ENCODE measurements around the gene MS4A2. TPM values are rescaled to one million over a fixed set of nuclear protein-coding genes. Genes with fewer than 3 reads are reported as not detected.

Gene MS4A2
- total RNA-seq, 4 donors from 2014 or later = 0.33 to 0.96 (median 0.39) TPM; not detected in 1

DNA sequence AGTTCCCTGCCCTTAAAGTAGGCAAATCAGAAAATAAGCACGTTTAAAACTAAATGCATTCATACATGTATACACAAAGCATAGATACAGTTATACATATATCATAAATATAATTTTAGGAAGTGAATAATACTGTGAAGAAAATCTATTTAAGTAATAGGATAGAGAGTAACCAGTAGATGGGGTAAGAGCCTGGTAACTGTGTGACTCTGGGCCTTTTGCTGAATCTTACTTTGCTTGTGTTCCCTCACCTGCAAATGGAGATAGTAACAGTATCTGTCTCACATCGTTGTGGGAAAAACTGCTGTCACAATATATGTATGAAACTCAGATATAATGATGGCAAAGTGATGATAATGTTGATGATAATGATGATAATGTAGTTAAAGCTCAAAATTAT lies 29.9 kb downstream of the MS4A2 start:
- intact Hi-C loops (cut with DNase I) = no loop called here

DNA sequence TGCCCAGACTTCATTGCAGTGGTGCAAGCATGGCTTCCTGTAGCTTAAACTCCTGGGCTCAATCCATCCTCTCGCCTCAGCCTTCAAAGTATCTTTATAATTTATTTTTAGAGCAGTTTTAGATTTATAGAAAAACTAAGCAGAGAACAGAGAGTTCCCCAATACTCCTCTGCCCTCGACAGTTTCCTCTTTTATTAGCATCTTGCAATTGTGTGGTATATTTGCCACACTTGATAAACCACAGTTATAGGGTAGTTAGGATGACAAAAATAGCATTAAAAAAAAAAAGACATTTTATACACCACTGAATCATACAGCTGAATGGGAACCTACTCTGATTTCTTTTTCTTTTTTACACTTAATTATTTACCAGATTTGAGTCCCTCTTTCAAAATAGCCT lies 31.2 kb downstream of the MS4A2 start:
- Histone ChIP-seq H3K4me1 (no peaks in the 10 kb centered on the region), H3K36me3 (no peaks in the 10 kb centered on the region), H3K27me3 (no peaks in the 10 kb centered on the region), H3K4me3 (replicated peaks in 1 of 3) (no peak overlapping the region), H3K9me3 (no peaks in the 10 kb centered on the region), H3K27ac (no peak overlapping the region)
- TF ChIP-seq POLR2A (IDR thresholded peaks at IDR 0.05) = no peak
- TF ChIP-seq, protein P1, sequence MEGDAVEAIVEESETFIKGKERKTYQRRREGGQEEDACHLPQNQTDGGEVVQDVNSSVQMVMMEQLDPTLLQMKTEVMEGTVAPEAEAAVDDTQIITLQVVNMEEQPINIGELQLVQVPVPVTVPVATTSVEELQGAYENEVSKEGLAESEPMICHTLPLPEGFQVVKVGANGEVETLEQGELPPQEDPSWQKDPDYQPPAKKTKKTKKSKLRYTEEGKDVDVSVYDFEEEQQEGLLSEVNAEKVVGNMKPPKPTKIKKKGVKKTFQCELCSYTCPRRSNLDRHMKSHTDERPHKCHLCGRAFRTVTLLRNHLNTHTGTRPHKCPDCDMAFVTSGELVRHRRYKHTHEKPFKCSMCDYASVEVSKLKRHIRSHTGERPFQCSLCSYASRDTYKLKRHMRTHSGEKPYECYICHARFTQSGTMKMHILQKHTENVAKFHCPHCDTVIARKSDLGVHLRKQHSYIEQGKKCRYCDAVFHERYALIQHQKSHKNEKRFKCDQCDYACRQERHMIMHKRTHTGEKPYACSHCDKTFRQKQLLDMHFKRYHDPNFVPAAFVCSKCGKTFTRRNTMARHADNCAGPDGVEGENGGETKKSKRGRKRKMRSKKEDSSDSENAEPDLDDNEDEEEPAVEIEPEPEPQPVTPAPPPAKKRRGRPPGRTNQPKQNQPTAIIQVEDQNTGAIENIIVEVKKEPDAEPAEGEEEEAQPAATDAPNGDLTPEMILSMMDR (IDR thresholded peaks at IDR 0.05) = no peak
- intact Hi-C loops (cut with DNase I) = no loop called here
- WGBS, 2 donors = 77 to 79% methylated on average over 2 of the region's 2 CpGs
- DNase-seq = no peak

More for the DNA sequence above, 29.9 kb downstream of the MS4A2 start:
- H3K27ac ChIP-seq = no peak overlapping the region
- 70 to 71% methylated on average over 2 of the region's 2 CpGs for WGBS, 2 donors
- no peak overlapping the region for H3K4me3 ChIP-seq (replicated peaks in 1 of 3)
- no peak for DNase-seq
- no peaks in the 10 kb centered on the region for H3K27me3 ChIP-seq
- H3K4me1 ChIP-seq = no peaks in the 10 kb centered on the region
- TF ChIP-seq POLR2A (IDR thresholded peaks at IDR 0.05) = no peak
- TF ChIP-seq, protein P1 (IDR thresholded peaks at IDR 0.05) = no peak
- no peaks in the 10 kb centered on the region for H3K9me3 ChIP-seq
- no peaks in the 10 kb centered on the region for H3K36me3 ChIP-seq

DNA sequence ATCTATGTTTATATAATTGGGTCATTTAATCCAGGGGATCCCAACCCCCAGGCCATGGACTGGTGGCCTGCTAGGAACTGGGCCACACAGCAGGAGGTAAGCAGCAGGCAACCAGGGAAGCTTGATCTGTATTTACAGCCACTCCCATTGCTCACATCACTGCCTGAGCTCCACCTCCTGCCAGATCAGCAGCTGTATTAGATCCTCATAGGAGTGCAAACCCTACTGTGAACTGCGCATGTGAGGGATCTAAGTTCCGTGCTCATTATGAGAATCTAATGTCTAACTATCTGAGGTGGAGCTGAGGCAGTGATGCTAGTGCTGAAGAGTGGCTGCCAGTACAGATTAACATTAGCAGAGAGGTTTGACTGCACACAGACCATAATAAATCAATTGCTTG lies 32.8 kb downstream of the MS4A2 start:
- WGBS, 2 donors = 64 to 73% methylated on average over 2 of the region's 2 CpGs
- H3K27ac ChIP-seq = no peak overlapping the region
- H3K4me1 ChIP-seq = no peaks in the 10 kb centered on the region
- H3K9me3 ChIP-seq = no peaks in the 10 kb centered on the region
- no peak for DNase-seq
- H3K4me3 ChIP-seq (replicated peaks in 1 of 3) = no peak overlapping the region
- TF ChIP-seq, protein P1 (IDR thresholded peaks at IDR 0.05) = no peak
- TF ChIP-seq POLR2A (IDR thresholded peaks at IDR 0.05) = no peak
- intact Hi-C loops (cut with DNase I) = no loop called here
- H3K27me3 ChIP-seq = no peaks in the 10 kb centered on the region
- H3K36me3 ChIP-seq = no peaks in the 10 kb centered on the region

DNA sequence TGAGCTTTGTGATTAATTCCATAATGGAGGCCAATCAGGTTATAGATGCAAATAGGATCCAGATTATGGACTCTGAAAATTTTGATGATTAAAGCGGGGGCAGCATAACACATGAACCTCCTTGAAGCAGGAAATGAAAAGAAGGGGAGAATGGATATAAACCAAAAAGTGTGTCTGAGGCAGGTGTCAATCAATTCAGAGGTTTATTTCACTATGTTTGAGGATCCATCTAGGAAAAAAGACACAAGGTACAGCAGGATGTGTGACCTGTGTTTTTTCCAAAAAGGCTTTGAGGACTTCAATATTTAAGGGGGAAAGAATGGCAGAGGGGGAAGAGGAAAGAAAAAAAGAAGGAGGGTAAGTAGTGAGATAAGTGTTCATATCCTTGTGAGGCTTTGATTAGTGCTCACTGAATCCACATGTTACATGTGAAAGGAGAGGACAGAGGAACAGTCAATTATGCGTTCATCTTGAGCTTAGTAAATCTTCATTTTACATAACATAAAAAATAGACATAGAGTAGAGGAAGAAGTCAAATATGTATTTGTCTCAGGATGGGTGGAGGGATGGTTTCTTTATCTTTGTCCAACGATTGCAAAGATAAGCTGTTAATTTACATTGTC lies 34.1 kb downstream of the MS4A2 start:
- Histone ChIP-seq H3K9me3 (no peaks in the 10 kb centered on the region), H3K36me3 (no peaks in the 10 kb centered on the region), H3K4me3 (replicated peaks in 1 of 3) (no peak overlapping the region), H3K4me1 (no peaks in the 10 kb centered on the region), H3K27ac (no peak overlapping the region), H3K27me3 (no peaks in the 10 kb centered on the region)
- TF ChIP-seq, protein P1 (IDR thresholded peaks at IDR 0.05) = no peak
- no peak for TF ChIP-seq POLR2A (IDR thresholded peaks at IDR 0.05)
- intact Hi-C loops (cut with DNase I) = no loop called here
- 82 to 83% methylated on average over 3 of the region's 3 CpGs for WGBS, 2 donors
- no peak for DNase-seq

DNA sequence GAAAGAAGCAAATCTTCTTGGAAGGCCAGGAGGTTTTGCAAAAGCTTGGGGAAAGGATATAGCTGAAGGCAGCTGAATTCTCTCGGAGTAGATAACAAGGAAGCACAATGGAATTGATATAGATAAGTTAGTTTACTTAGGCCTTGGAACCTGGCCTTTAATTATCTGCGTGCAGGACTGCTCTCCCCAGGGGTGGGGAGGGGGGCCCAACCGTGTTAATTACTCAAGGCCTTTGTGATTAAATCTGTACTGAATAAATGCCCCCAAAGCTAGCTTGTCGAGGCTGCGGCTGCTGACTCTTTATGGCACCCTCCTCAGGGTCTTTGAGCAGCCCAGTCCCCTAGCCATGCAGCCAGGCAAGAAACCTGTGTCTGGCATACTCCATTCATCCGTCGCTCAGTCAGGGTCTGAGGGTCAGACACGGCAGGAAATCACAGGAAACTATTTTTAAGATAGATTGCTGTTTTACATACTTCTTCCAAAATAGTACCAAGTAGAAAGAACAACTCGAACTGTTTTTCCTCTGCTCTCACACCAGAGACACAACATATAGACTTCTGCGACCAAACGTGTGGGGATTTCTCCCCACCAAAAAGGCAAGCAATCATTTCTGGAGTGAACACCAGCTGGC lies 36.5 kb downstream of the MS4A2 start:
- WGBS, 2 donors = 57 to 62% methylated on average over 11 of the region's 11 CpGs
- Histone ChIP-seq H3K9me3 (no peaks in the 10 kb centered on the region), H3K36me3 (no peaks in the 10 kb centered on the region), H3K27me3 (no peaks in the 10 kb centered on the region), H3K4me3 (replicated peaks in 1 of 3) (no peak overlapping the region), H3K4me1 (no peaks in the 10 kb centered on the region), H3K27ac (no peak overlapping the region)
- DNase-seq = no peak
- intact Hi-C loops (cut with DNase I) = no loop called here
- TF ChIP-seq POLR2A (IDR thresholded peaks at IDR 0.05) = no peak
- TF ChIP-seq, protein P1 (IDR thresholded peaks at IDR 0.05) = no peak

Data from thyroid gland (tissue), 4 donors.